Vagina (tissue), 2 donors: Measurements from ENCODE around the gene PLA2G4B. TPM values are rescaled to one million over a fixed set of nuclear protein-coding genes. Genes with fewer than 3 reads are reported as not detected.

ENCODE experiments used
- DNase-seq, 2 donors: peaks; one replicate each; pipeline ENCODE4 v3.0.0-alpha.2; 2017; ENCODE audit errors: extremely low spot score in 2 of 2
- H3K27ac ChIP-seq: fragments of 200-600 bp; sonication (generic); one replicate; pipeline ENCODE4 v1.5.1; 2019
- H3K27me3 ChIP-seq: fragments of 200-600 bp; sonication (generic); one replicate; pipeline ENCODE4 v1.5.1; 2019
- H3K36me3 ChIP-seq, 2 donors: fragments of 200-600 bp; sonication (generic); one replicate each; pipeline ENCODE4 v1.5.1; 2017 to 2019
- H3K4me1 ChIP-seq: fragments of 200-600 bp; sonication (generic); one replicate; pipeline ENCODE4 v1.5.1; 2019
- H3K4me3 ChIP-seq, 2 donors: fragments of 200-600 bp; sonication (generic); 1 replicate in 1 of 2; 2 replicates in 1 of 2; pipeline ENCODE4 v1.5.1; 2016 to 2019
- H3K9me3 ChIP-seq: fragments of 200-600 bp; sonication (generic); one replicate; pipeline ENCODE4 v1.5.1; 2019
- CTCF ChIP-seq, 3 experiments: fragments of 450-650 bp in 2 of 3; fragments of 200-600 bp in 1 of 3; sonication (generic) in 1 of 3; IDR thresholded peaks; one replicate each; pipeline ENCODE4 v1.5.1; 2017 to 2019; ENCODE audit warnings: antibody characterized with exemption in 3 of 3, mild to moderate bottlenecking in 2 of 3, moderate library complexity in 2 of 3
- POLR2A ChIP-seq, 2 donors: fragments of 450-650 bp; IDR thresholded peaks; one replicate each; pipeline ENCODE4 v1.6.1; 2017; ENCODE audit warnings: antibody characterized with exemption in 2 of 2, mild to moderate bottlenecking in 2 of 2, moderate library complexity in 2 of 2
- POLR2AphosphoS5 ChIP-seq, 2 donors: sonication (generic); formaldehyde crosslinking; IDR thresholded peaks; one replicate each; pipeline ENCODE4 v1.9.0; 2017; ENCODE audit warnings: antibody characterized with exemption in 2 of 2, mild to moderate bottlenecking in 2 of 2, low read depth in 1 of 2; ENCODE audit not compliant: insufficient read depth in 1 of 2
- intact Hi-C: fragments of 100-400 bp; cut with DNase I; formaldehyde crosslinking; loops from one replicate; pipeline ENCODE4 v1.15.1; 2023
- total RNA-seq: library from RNA; depleted of rRNA; stranded (reverse); fragments of >200 nt; gene quantifications from one replicate; pipeline ENCODE4 v1.2.3, GENCODE V29; 2016

The PLA2G4B gene
- total RNA-seq, 1 donor from 2014 or later = 34.1 TPM

DNA sequence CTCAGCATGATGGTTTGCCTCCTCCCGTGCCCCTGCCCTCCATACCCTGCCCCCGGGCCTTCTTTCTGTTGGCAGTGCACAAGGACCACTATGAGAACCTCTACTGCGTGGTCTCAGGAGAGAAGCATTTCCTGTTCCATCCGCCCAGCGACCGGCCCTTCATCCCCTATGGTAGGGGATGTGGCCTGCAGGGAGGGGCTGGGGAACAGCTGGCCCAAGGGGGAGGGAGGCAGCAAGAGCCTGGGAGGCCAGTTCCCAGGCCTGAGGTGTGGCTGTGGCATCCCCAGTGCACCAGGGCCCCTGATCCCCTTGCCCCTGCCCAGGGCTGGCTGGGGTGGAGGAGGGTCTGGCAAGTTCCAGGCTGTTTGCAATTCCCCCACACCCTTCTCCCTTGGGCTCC, 2.6 kb upstream of the PLA2G4B start:
- H3K4me3 ChIP-seq = no peak overlapping the region
- no peaks in the 10 kb centered on the region for H3K9me3 ChIP-seq
- no peak overlapping the region for H3K27ac ChIP-seq
- intact Hi-C loops = no loop called here
- no peak for DNase-seq
- H3K27me3 ChIP-seq = no peaks in the 10 kb centered on the region
- H3K36me3 ChIP-seq = peaks cover 0 to 4% of the 10 kb centered on the region in 2 donors
- H3K4me1 ChIP-seq = peaks cover 58% of the 10 kb centered on the region
- TF ChIP-seq POLR2AphosphoS5 (IDR thresholded peaks at IDR 0.05; ENCODE audit: insufficient read depth in 1 of 2, low read depth in 1 of 2) (no peak), POLR2A (IDR thresholded peaks at IDR 0.05) (no peak), CTCF (IDR thresholded peaks at IDR 0.05) (no peak)

- intact Hi-C loops = no loop called here
- no peaks in the 10 kb centered on the region for H3K9me3 ChIP-seq
- no peaks in the 10 kb centered on the region for H3K27me3 ChIP-seq
- DNase-seq = no peak
- peaks cover 0 to 13% of the 10 kb centered on the region in 2 donors for H3K36me3 ChIP-seq
- H3K4me1 ChIP-seq = peaks cover 50% of the 10 kb centered on the region
- TF ChIP-seq POLR2A (IDR thresholded peaks at IDR 0.05) = no peak
- no peak for TF ChIP-seq CTCF (IDR thresholded peaks at IDR 0.05)
- TF ChIP-seq POLR2AphosphoS5 (IDR thresholded peaks at IDR 0.05; ENCODE audit: insufficient read depth in 1 of 2, low read depth in 1 of 2) = no peak
- H3K27ac ChIP-seq = no peak overlapping the region
- H3K4me3 ChIP-seq = no peak overlapping the region
Measured at GRCh38 chr15:41836713-41837454, 1.8 kb upstream of the PLA2G4B start.

DNA sequence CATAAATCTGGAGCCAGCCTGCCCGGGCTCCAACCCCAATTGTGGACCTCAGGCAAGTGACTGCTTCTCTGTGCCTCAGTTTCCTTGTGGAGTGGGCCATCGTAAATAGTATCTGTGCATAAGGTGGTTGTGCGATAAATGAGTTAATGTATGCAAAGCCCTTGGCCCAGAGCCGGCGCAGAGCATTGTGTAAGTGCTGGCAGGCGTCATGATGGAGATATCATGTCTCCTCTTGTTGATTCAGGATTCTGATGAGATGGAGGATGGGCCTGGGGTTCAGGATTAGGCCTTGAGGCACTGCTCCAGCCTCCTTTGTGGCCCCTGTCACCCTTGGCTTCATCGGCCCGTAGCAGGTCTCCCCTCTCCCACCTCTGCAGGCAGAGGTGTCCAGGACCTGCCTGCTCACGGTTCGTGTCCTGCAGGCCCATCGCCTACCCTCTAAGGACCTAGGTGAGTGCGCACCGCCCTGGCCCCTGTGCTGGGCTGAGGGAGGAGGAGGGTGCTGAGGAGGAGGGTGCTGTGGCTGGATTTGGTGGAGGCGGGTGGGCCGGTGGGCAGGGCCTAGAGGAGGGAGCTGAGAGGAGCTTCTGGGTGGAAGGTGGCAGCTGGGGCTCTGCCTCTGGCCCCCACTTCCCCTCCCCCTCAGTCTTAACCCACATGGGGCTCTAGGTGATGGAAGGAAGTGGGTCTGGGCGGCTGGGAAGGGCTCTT, 1.3 kb downstream of the PLA2G4B start:
- DNase-seq = no peak
- intact Hi-C loops = no loop called here
- Histone ChIP-seq H3K9me3 (no peaks in the 10 kb centered on the region), H3K27ac (peak overlapping the region; percentile 59), H3K4me3 (peak overlapping the region in 1 of 2 donors; percentile 25), H3K4me1 (peaks cover 24% of the 10 kb centered on the region), H3K27me3 (no peaks in the 10 kb centered on the region), H3K36me3 (peaks cover 0 to 26% of the 10 kb centered on the region in 2 donors)
- TF ChIP-seq POLR2AphosphoS5 (IDR thresholded peaks at IDR 0.05; ENCODE audit: insufficient read depth in 1 of 2, low read depth in 1 of 2) (no peak), CTCF (IDR thresholded peaks at IDR 0.05) (no peak), POLR2A (IDR thresholded peaks at IDR 0.05) (no peak)

- Histone ChIP-seq H3K4me1 (peaks cover 24% of the 10 kb centered on the region), H3K27me3 (no peaks in the 10 kb centered on the region), H3K4me3 (no peak overlapping the region), H3K27ac (no peak overlapping the region), H3K36me3 (peaks cover 0 to 31% of the 10 kb centered on the region in 2 donors), H3K9me3 (no peaks in the 10 kb centered on the region)
- TF ChIP-seq POLR2AphosphoS5 (IDR thresholded peaks at IDR 0.05; ENCODE audit: insufficient read depth in 1 of 2, low read depth in 1 of 2) = no peak
- no peak for TF ChIP-seq CTCF (IDR thresholded peaks at IDR 0.05)
- TF ChIP-seq POLR2A (IDR thresholded peaks at IDR 0.05) = no peak
- intact Hi-C loops = no loop called here
- no peak for DNase-seq
Measured at GRCh38 chr15:41840673-41841072, 2.0 kb downstream of the PLA2G4B start.

DNA sequence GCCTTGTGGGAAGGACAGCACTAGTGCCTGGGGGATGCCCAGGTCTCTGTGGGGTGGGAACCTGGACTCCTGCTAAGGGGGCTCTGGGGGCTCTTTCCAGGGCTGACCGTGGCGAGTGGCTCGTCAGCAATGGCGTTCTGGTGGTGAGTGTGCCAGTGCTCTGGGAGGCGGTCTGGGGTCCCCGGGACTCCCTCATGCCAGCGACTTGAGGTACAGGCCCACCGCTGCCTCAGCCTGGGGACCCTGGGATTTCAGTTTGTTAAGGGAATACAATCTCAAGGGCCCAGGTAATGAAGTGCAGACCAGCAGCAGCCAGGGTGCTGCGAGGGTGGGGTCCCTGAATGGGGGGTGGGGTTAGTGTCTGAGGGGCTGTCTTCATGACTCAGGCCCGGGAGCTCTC, 2.5 kb downstream of the PLA2G4B start:
- Histone ChIP-seq H3K27ac (no peak overlapping the region), H3K4me3 (no peak overlapping the region), H3K9me3 (no peaks in the 10 kb centered on the region), H3K4me1 (peaks cover 24% of the 10 kb centered on the region), H3K27me3 (no peaks in the 10 kb centered on the region), H3K36me3 (peaks cover 0 to 36% of the 10 kb centered on the region in 2 donors)
- TF ChIP-seq POLR2AphosphoS5 (IDR thresholded peaks at IDR 0.05; ENCODE audit: insufficient read depth in 1 of 2, low read depth in 1 of 2) (no peak), POLR2A (IDR thresholded peaks at IDR 0.05) (no peak), CTCF (IDR thresholded peaks at IDR 0.05) (no peak)
- DNase-seq = no peak
- intact Hi-C loops = no loop called here
